BE2C (cell line): Measurements from ENCODE around the gene INCA1.

ENCODE experiments used
- DNase-seq: peaks from one replicate; pipeline ENCODE4 v3.0.0-alpha.2; 2020
- H3K27me3 ChIP-seq: fragments of 250-450 bp; sonication (Bioruptor Pico); 2 replicates; pipeline ENCODE4 v1.5.1; 2020; ENCODE audit warnings: mild to moderate bottlenecking
- H3K36me3 ChIP-seq: fragments of 250-450 bp; sonication (Bioruptor Pico); 2 replicates; pipeline ENCODE4 v1.5.1; 2020; ENCODE audit warnings: mild to moderate bottlenecking
- H3K4me1 ChIP-seq: fragments of 250-450 bp; sonication (Bioruptor Pico); 2 replicates; pipeline ENCODE4 v1.5.1; 2020
- H3K4me3 ChIP-seq: 2 replicates; pipeline ENCODE4 v1.5.1; 2011; ENCODE audit warnings: low read depth, low read length
- H3K9me3 ChIP-seq: fragments of 250-450 bp; sonication (Bioruptor Pico); 2 replicates; pipeline ENCODE4 v1.5.1; 2020
- CTCF ChIP-seq: IDR thresholded peaks from 2 replicates; pipeline ENCODE4 v1.5.1; 2012; ENCODE audit warnings: mild to moderate bottlenecking, low read depth, low read length

Gene INCA1

DNA sequence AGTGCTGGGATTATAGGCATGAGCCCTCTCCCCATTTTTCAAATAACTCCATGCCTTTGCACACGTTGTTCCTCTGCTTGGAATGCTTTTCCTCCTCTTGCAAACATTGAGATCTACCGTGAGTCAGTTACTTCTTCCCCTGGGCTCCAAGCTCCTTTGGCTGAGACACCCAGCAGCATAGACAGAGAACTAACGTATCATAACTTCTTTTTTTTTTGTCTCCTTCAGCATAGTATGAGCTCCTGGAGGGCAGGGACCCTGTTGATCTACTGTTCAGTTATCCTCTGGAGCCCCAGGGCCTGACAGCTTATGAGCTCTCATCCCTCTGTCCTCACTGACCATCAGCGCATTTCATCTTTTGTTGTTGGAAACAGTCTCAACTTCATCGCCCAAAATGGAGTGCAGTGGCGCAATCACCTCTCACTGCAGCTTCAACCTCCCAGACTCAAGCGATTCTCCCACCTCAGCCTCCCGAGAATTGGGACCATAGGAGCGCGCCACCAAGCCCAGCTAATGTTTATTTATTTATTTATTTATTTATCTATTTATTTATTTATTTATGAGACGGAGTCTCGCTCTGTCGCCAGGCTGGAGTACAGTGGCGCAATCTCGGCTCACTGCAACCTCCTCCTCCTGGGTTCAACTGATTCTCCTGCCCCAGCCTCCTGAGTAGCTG is 31.9 kb downstream of the INCA1 start:
- DNase-seq = no peak
- TF ChIP-seq CTCF = no peak
- H3K36me3 ChIP-seq = no peaks in the 10 kb centered on the region; the same call in 1 of the 2 replicates
- no peaks in the 10 kb centered on the region for H3K4me1 ChIP-seq
- no peaks in the 10 kb centered on the region for H3K27me3 ChIP-seq
- no peak overlapping the region for H3K4me3 ChIP-seq
- H3K9me3 ChIP-seq = no peaks in the 10 kb centered on the region

- Histone ChIP-seq H3K4me1 (no peaks in the 10 kb centered on the region), H3K4me3 (no peak overlapping the region), H3K27me3 (no peaks in the 10 kb centered on the region), H3K36me3 (no peaks in the 10 kb centered on the region), H3K9me3 (no peaks in the 10 kb centered on the region)
- DNase-seq = no peak
- no peak for TF ChIP-seq CTCF
These were observed 36.9 kb downstream of the INCA1 start for GRCh38 chr17:4960279-4960922.

DNA sequence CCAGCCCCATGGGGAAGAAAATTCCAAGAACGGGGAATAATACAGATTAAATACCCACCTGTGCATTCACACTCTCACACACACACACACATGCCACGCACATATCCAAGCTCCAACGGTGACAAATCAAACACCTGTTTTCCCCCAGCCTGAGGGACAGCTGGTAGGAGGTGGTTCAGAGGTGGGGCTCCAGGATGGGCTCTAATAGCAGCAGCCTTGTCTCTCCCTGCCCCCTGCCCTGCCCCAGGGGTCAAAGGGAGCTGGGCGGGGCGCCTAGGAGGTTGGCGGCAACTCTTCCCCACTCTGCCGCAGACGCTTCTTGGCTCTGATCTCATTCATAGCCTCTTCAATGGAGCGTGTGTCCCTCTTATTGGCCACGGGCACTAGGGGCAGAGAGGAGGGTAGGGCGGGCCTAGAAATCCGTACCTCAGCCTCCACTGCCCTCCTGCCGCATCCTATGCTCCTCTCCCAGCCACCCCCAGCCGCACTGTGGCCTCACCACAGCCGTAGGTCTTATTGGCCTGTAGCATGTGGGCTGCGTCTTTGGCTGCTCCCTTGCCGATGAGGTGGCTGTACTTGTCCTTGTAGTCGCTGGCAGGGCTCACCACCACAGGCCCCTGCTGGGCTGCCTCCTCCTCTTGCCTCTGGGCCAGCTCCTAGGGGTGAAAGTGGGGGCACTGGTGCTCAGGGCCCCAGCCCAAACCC is 37.9 kb downstream of the INCA1 start:
- no peak for TF ChIP-seq CTCF
- Histone ChIP-seq H3K4me1 (no peaks in the 10 kb centered on the region), H3K27me3 (no peaks in the 10 kb centered on the region), H3K9me3 (no peaks in the 10 kb centered on the region), H3K36me3 (no peaks in the 10 kb centered on the region), H3K4me3 (no peak overlapping the region)
- no peak for DNase-seq

DNA sequence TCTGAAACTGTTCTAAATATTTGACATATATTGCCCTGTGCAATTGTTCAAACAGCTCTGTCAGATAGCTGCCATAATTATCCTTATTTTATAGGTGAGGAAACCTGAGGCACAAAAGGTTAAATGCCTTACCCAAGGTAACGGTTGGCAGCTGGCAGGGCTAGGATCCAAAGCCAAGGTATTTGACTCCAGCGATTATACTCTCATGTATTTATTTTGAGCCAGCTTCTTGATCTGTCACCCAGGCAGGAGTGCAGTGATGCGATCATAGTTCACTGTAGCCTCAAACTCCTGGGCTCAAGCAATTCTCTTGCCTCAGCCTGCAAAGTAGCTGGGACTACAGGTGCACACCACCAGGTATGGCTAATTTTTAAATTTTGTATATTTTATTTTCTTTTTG is 39.2 kb downstream of the INCA1 start:
- Histone ChIP-seq H3K9me3 (no peaks in the 10 kb centered on the region), H3K27me3 (no peaks in the 10 kb centered on the region), H3K4me3 (no peak overlapping the region), H3K36me3 (no peaks in the 10 kb centered on the region), H3K4me1 (no peaks in the 10 kb centered on the region)
- TF ChIP-seq CTCF = no peak
- no peak for DNase-seq

DNA sequence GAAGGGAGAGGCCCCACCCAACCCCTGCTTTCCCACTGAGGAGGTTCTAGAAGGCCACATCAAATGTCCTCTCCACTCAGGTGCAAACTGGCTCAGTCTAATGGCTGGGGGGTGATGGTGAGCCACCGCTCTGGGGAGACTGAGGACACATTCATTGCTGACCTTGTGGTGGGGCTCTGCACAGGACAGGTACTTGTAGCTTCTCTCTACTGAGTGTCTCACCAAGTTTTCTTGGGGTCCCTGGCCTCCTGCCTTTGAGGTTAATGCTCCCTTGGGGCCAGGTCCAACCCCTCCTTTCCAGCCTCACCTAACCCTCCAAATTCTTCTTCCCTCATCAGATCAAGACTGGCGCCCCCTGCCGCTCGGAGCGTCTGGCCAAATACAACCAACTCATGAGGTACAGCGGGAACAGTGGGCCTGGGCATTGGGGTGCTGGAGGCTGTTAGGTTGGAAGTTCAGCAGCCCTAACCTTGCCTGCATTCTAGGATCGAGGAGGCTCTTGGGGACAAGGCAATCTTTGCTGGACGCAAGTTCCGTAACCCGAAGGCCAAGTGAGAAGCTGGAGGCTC is 40.7 kb downstream of the INCA1 start:
- no peaks in the 10 kb centered on the region for H3K27me3 ChIP-seq
- no peak overlapping the region for H3K4me3 ChIP-seq
- TF ChIP-seq CTCF = no peak
- H3K4me1 ChIP-seq = no peaks in the 10 kb centered on the region
- no peak for DNase-seq
- no peaks in the 10 kb centered on the region for H3K9me3 ChIP-seq
- no peaks in the 10 kb centered on the region for H3K36me3 ChIP-seq

GRCh38 chr17:4955091-4955490 is 42.2 kb downstream of the INCA1 start:
- Histone ChIP-seq H3K9me3 (no peaks in the 10 kb centered on the region), H3K36me3 (no peaks in the 10 kb centered on the region), H3K4me3 (no peak overlapping the region), H3K4me1 (peaks cover 4% of the 10 kb centered on the region; the same call in 1 of the 2 replicates), H3K27me3 (no peaks in the 10 kb centered on the region)
- DNase-seq = no peak
- no peak for TF ChIP-seq CTCF
